Activated T-helper 17 cell treated with anti-CD3 and anti-CD28 coated beads, Interleukin-2, amount 50 U/mL, for 72 hours (primary cell): ENCODE results near the gene TYMS. TPM values are rescaled to one million over a fixed set of nuclear protein-coding genes. Genes with fewer than 3 reads are reported as not detected.

ENCODE experiments used
- ATAC-seq: fragments of 150-1000 bp; cut with Tn5 transposase; replicated peaks from 2 replicates; pipeline ENCODE4 v1.10.0; 2021; ENCODE audit warnings: mild to moderate bottlenecking, moderate library complexity
- H3K27ac Mint-ChIP-seq: one replicate; pipeline ENCODE4 v1.8.0; 2022; ENCODE audit warnings: mixed read lengths
- H3K27me3 Mint-ChIP-seq: one replicate; pipeline ENCODE4 v1.8.0; 2022; ENCODE audit warnings: mixed read lengths
- H3K36me3 Mint-ChIP-seq: one replicate; pipeline ENCODE4 v1.8.0; 2022; ENCODE audit warnings: low read depth, mild to moderate bottlenecking, mixed read lengths
- H3K4me1 Mint-ChIP-seq: one replicate; pipeline ENCODE4 v1.8.0; 2022; ENCODE audit warnings: mixed read lengths
- H3K4me3 Mint-ChIP-seq: one replicate; pipeline ENCODE4 v1.8.0; 2022; ENCODE audit warnings: mild to moderate bottlenecking, mixed read lengths
- H3K9me3 Mint-ChIP-seq: one replicate; pipeline ENCODE4 v1.8.0; 2022; ENCODE audit warnings: mixed read lengths
- total RNA-seq, 2 donors: library from RNA; stranded (reverse); gene quantifications; one replicate each; pipeline ENCODE4 v1.2.3, GENCODE V29; 2022

TYMS gene
- total RNA-seq = 100 to 1,000 TPM; 268 to 414 TPM

GRCh38 chr18:657311-658000 lies at the start of gene TYMS:
Gene TYMS, plus strand, starts transcription at chr18:657653. Its CDS starts 90 bp downstream, at chr18:657743.
- H3K27me3 Mint-ChIP-seq = peaks cover 16% of the 10 kb centered on the region
- H3K9me3 Mint-ChIP-seq = peaks cover 5% of the 10 kb centered on the region
- peaks cover 5% of the 10 kb centered on the region for H3K4me1 Mint-ChIP-seq
- ATAC-seq = peak; percentile 55
- H3K36me3 Mint-ChIP-seq = peaks cover 44% of the 10 kb centered on the region
- H3K27ac Mint-ChIP-seq = peak within 1 kb of the TSS; percentile 79
- H3K4me3 Mint-ChIP-seq = peak within 1 kb of the TSS; percentile 86

- no peak for ATAC-seq
- Mint-ChIP-seq H3K4me1 (no peaks in the 10 kb centered on the region), H3K36me3 (no peaks in the 10 kb centered on the region)
These were observed 49.5 kb upstream of the TYMS start for GRCh38 chr18:607930-608329.

GRCh38 chr18:610214-610928 lies 47.1 kb upstream of the TYMS start:
- Mint-ChIP-seq H3K9me3 (no peaks in the 10 kb centered on the region), H3K27me3 (peaks cover 8% of the 10 kb centered on the region), H3K4me1 (no peaks in the 10 kb centered on the region)

More at GRCh38 chr18:607930-608329, 49.5 kb upstream of the TYMS start:
- H3K27me3 Mint-ChIP-seq = peaks cover 10% of the 10 kb centered on the region
- no peak overlapping the region for H3K27ac Mint-ChIP-seq
- H3K9me3 Mint-ChIP-seq = no peaks in the 10 kb centered on the region
- H3K4me3 Mint-ChIP-seq = no peak overlapping the region

GRCh38 chr18:612156-612555 lies 45.3 kb upstream of the TYMS start:
- no peaks in the 10 kb centered on the region for H3K36me3 Mint-ChIP-seq
- no peak overlapping the region for H3K27ac Mint-ChIP-seq
- no peak for ATAC-seq
- H3K4me3 Mint-ChIP-seq = no peak overlapping the region
- H3K4me1 Mint-ChIP-seq = no peaks in the 10 kb centered on the region
- peaks cover 6% of the 10 kb centered on the region for H3K27me3 Mint-ChIP-seq
- no peaks in the 10 kb centered on the region for H3K9me3 Mint-ChIP-seq

More at GRCh38 chr18:610214-610928, 47.1 kb upstream of the TYMS start:
- no peak overlapping the region for H3K4me3 Mint-ChIP-seq
- no peak overlapping the region for H3K27ac Mint-ChIP-seq
- no peak for ATAC-seq
- no peaks in the 10 kb centered on the region for H3K36me3 Mint-ChIP-seq

GRCh38 chr18:614193-614592 lies 43.3 kb upstream of the TYMS start:
- Mint-ChIP-seq H3K27ac (no peak overlapping the region), H3K4me3 (no peak overlapping the region), H3K9me3 (no peaks in the 10 kb centered on the region)

GRCh38 chr18:615092-615521 lies 42.3 kb upstream of the TYMS start:
- H3K9me3 Mint-ChIP-seq = no peaks in the 10 kb centered on the region
- H3K36me3 Mint-ChIP-seq = no peaks in the 10 kb centered on the region
- no peak for ATAC-seq
- no peaks in the 10 kb centered on the region for H3K4me1 Mint-ChIP-seq
- peaks cover 9% of the 10 kb centered on the region for H3K27me3 Mint-ChIP-seq
- H3K27ac Mint-ChIP-seq = no peak overlapping the region
- H3K4me3 Mint-ChIP-seq = no peak overlapping the region

More at GRCh38 chr18:614193-614592, 43.3 kb upstream of the TYMS start:
- Mint-ChIP-seq H3K36me3 (no peaks in the 10 kb centered on the region), H3K4me1 (no peaks in the 10 kb centered on the region), H3K27me3 (peaks cover 9% of the 10 kb centered on the region)
- no peak for ATAC-seq

- no peaks in the 10 kb centered on the region for H3K4me1 Mint-ChIP-seq
- no peaks in the 10 kb centered on the region for H3K9me3 Mint-ChIP-seq
- ATAC-seq = no peak
- H3K27ac Mint-ChIP-seq = no peak overlapping the region
- no peaks in the 10 kb centered on the region for H3K36me3 Mint-ChIP-seq
- H3K4me3 Mint-ChIP-seq = no peak overlapping the region
- peaks cover 12% of the 10 kb centered on the region for H3K27me3 Mint-ChIP-seq
These were observed 41.7 kb upstream of the TYMS start for GRCh38 chr18:615773-616172.

- Mint-ChIP-seq H3K27ac (no peak overlapping the region), H3K4me3 (no peak overlapping the region), H3K27me3 (peaks cover 12% of the 10 kb centered on the region), H3K9me3 (no peaks in the 10 kb centered on the region), H3K4me1 (no peaks in the 10 kb centered on the region), H3K36me3 (no peaks in the 10 kb centered on the region)
- no peak for ATAC-seq
These were observed 41.0 kb upstream of the TYMS start for GRCh38 chr18:616380-616995.

GRCh38 chr18:617970-618504 lies 39.4 kb upstream of the TYMS start:
- no peak for ATAC-seq
- H3K4me1 Mint-ChIP-seq = no peaks in the 10 kb centered on the region
- H3K4me3 Mint-ChIP-seq = no peak overlapping the region
- peaks cover 15% of the 10 kb centered on the region for H3K27me3 Mint-ChIP-seq
- H3K36me3 Mint-ChIP-seq = no peaks in the 10 kb centered on the region
- no peak overlapping the region for H3K27ac Mint-ChIP-seq
- no peaks in the 10 kb centered on the region for H3K9me3 Mint-ChIP-seq

GRCh38 chr18:618618-619017 lies 38.8 kb upstream of the TYMS start:
- no peak overlapping the region for H3K4me3 Mint-ChIP-seq

GRCh38 chr18:621291-622043 lies 36.0 kb upstream of the TYMS start:
- no peak overlapping the region for H3K4me3 Mint-ChIP-seq
- H3K4me1 Mint-ChIP-seq = no peaks in the 10 kb centered on the region
- no peaks in the 10 kb centered on the region for H3K36me3 Mint-ChIP-seq
- no peaks in the 10 kb centered on the region for H3K9me3 Mint-ChIP-seq
- peaks cover 18% of the 10 kb centered on the region for H3K27me3 Mint-ChIP-seq
- ATAC-seq = no peak
- H3K27ac Mint-ChIP-seq = no peak overlapping the region

More at GRCh38 chr18:618618-619017, 38.8 kb upstream of the TYMS start:
- ATAC-seq = no peak
- Mint-ChIP-seq H3K27me3 (peaks cover 15% of the 10 kb centered on the region), H3K27ac (no peak overlapping the region), H3K4me1 (no peaks in the 10 kb centered on the region), H3K36me3 (no peaks in the 10 kb centered on the region), H3K9me3 (no peaks in the 10 kb centered on the region)

GRCh38 chr18:622289-622688 lies 35.2 kb upstream of the TYMS start:
- H3K27me3 Mint-ChIP-seq = peaks cover 21% of the 10 kb centered on the region
- no peaks in the 10 kb centered on the region for H3K4me1 Mint-ChIP-seq
- H3K27ac Mint-ChIP-seq = no peak overlapping the region
- no peak overlapping the region for H3K4me3 Mint-ChIP-seq
- H3K36me3 Mint-ChIP-seq = no peaks in the 10 kb centered on the region
- no peaks in the 10 kb centered on the region for H3K9me3 Mint-ChIP-seq
- no peak for ATAC-seq

- no peaks in the 10 kb centered on the region for H3K4me1 Mint-ChIP-seq
- H3K9me3 Mint-ChIP-seq = no peaks in the 10 kb centered on the region
- H3K27me3 Mint-ChIP-seq = peaks cover 19% of the 10 kb centered on the region
These were observed 33.5 kb upstream of the TYMS start for GRCh38 chr18:623761-624620.

More at GRCh38 chr18:623761-624620, 33.5 kb upstream of the TYMS start:
- Mint-ChIP-seq H3K4me3 (no peak overlapping the region), H3K27ac (no peak overlapping the region), H3K36me3 (no peaks in the 10 kb centered on the region)
- ATAC-seq = peak; percentile 81
